Stromal cell of bone marrow (primary cell): ENCODE measurements around the gene FTO.
"Not testable (repeated sequence)": the region's sequence is repeated elsewhere in the genome, so short reads cannot be mapped to it uniquely, and the experiment has no call there.

ENCODE experiments used
- DNase-seq: peaks from one replicate; pipeline ENCODE4 v3.0.0-alpha.2; 2012; ENCODE audit warnings: low read depth

Gene FTO

DNA sequence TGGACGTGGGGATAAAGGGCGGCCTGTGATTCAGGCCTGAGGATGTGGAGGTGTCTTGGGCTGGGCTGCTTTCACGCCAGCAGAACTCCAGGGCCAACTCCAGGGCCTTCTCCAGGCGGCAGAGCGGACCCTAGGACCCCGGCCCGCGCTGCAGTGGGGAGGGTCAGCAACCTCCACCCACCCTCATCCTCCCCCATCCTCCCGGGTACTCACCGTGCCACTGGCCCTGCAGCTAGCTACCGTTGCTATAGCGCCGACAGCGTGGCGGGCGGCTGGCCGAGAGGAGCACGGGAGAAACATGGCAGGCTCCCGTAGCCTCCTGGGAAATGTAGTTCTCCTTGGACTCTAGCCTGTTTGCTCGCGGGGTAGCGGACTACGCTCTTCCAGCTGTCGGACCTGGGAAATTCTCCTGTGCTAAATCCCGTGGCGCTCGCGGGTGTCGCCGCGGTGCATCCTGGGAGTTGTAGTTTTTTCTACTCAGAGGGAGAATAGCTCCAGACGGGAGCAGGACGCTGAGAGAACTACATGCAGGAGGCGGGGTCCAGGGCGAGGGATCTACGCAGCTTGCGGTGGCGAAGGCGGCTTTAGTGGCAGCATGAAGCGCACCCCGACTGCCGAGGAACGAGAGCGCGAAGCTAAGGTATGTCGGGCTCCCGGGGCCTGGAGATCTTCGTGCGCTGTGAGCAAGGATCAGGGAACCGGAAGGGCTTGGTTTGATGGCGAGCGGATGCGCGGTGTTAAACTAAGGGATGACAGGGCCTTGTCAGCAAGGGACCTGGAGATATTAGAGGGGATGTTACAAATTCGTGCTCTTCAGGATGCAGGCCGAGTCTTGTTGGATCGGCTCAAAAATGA lies at the start of gene FTO, which contains the start of gene RPGRIP1L:
Gene FTO, plus strand, starts transcription at position 567 of the 855 bp plus-strand sequence.
Gene RPGRIP1L, minus strand, starts transcription at position 270 of the 855 bp plus-strand sequence. CDS start 3,136 bp downstream, outside the sequence.
- peak; percentile 98 for DNase-seq

DNA sequence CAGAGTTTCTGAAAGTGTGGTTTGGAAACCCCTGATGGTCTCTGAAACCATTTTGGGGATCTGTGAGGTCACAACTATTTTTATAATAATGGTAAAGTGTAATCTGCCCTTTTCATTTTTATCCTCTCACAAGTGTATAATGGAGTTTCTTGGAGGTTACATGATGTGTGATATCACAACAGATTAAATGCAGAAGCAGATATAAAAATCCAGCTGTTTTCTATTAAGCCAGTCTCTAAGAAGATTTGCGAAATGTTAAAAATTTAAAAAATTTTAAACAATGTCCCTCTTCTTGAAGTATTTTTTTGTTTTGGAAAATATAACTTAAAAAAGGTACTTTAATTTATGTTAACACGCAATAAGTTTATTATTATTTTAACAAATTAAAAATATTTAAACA lies 49.0 kb upstream of the FTO start:
- DNase-seq: no peak

DNA sequence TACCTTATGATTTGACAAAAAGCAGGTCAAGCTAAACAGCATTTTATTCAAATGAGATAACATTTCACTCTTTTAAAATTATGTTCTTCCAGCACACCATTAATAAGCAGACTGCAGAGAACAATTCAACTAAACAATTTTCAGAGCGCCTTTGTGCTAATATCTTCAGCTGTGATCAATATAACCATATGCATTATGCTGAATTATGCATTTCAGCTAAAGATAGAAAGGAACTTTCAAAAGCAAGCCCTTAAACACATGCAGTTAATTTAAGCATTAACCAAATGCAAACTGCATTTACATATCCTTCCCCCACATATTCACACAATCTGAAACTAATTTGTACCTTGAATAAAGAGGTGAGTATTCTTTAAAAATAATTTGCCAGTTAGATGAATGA lies 41.9 kb upstream of the FTO start:
- DNase-seq: no peak

DNA sequence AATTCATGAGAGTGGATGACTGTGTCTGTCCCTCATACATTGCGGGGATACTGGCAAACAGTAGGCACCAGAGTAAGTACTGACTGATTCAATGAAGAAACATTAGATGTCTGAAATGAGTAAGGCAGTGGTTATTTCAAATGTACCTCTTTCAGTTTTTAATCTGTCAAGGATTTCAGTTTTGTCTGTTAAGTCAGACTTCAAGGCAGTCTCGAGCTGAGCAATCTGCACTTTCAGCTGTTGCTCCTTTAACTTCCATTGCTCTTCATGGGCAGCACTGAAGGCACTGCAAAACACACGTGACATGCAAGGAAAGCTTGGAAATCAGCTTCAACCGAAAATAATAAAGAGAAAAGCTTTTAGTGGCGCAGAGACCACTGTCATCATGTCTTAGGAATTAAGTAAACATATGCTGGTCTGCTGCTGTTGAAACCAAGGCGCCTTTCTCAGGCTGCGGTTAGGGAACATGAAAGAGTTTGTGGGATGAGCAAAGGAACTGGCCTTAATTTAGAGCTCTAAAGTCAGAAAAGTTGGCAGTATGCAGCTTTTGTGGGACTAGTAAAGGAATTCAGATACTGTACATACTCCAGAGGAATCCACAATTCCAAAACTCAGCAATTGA lies 39.1 kb upstream of the FTO start:
- peak; percentile 93 for DNase-seq

DNA sequence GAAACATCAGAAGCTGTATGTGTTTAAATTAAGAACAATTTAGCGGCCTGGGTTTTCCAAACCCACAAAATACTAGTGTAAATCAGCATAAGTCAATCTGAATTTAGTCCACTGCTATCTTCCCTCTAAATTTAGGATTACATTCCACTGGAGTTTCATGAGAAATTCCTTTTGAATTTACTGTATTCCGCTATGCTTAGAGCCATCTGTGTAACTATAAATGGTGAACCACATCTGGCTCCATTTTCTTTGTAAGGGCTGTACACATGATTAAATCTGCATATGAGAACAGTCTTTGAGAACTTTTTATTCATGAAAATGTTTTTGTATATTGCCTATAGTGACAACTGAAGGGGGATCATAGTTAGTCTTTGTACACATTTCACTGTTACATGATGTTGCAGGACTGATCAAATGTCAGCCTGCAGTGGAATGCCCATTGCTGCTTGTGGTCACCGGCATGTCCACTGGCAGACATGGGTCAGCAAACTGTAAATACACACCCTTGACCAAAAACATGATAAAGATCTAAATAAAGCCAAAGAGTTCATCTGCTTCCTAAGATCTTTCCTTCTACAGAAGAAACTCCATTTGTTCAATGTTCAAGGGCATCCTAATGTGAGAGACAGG lies 37.1 kb upstream of the FTO start:
- DNase-seq: no peak

GRCh38 chr16:53668869-53669268 lies 35.1 kb upstream of the FTO start:
- no peak for DNase-seq

DNA sequence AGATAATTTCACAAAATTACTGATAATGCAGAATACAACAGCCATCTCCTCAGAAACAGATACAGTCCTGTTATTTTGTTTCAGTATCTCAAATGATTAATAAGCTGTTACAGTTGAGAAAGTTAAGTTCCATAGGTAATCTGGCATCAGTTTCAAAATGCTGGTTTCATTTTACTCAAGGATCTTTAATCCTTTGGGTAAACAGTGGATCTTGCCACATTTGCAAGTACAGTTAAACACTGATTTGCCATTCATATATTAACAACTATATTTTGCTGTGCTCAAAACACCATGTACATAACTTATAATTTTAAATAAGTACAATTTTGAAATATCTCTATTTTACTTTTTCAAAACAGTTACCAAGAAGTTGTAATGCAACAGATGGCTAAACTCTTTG lies 31.5 kb upstream of the FTO start:
- no peak for DNase-seq

GRCh38 chr16:53673189-53673588 lies 30.8 kb upstream of the FTO start:
- DNase-seq: no peak

DNA sequence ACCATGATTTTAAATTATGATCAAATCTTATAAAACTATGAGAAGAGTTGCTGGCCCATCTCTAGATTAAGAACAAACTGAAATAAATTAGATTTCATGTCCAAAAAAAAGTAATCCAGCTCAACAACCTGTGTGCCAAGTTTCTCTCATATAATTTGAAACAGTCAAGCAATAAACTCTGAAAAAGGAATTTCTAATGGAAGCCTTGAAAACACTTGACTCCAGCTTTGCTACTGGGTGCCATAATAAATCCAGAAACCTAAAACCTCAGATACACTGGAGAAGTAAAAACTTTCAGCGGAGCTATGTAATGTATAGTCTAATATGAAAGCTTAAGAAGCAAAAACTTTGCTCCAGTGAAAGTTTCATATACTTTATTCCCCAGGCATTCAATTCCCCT lies 25.8 kb upstream of the FTO start:
- no peak for DNase-seq

DNA sequence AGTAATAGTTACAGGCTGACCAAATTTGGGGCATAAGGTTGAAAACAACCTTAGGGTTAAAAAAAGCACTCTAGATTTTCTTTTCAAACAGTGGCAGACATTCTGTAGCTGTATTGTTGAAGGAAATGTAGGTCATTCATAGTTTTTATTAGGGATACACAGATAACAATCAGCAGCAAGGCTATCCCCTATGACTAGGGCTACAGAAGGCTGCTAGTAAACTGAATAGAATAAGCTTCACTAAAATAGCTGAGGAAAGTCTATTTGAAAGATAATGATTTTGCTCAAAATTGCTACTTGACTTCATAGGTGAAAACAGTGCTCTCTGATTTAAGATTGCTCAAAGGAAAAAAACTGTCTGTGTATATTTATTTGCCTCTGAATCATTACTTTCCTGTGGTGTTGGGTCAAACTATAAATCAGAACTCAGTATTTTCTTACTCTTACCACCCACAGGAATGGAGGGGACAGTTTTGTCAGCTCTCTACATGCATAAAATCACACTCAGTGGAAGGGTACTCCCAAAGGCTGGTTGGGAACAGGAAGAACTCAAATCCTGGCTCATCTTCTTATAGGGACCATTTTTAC lies 25.1 kb upstream of the FTO start:
- DNase-seq: no peak

DNA sequence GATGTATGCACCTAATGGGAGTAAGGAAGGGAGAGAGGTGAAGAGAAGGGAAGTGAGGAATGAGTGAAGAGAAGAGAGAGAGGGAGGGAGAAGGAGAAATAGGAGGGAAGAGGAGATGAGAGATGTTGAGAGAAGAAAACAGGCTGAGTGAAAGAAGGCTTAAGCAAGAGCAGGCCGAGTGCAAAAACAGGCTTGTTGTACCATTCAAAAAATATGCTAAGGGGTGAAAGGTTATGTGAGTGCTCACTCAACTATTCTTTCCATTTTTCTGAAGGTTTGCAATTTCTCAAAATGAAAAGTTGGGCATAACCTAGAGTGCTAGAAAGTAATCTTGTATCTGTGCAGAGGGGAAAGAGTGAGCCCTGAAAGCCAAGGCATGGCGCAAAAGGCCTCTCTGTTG lies 23.2 kb upstream of the FTO start:
- no peak for DNase-seq

GRCh38 chr16:53681354-53681753 lies 22.6 kb upstream of the FTO start:
- no peak for DNase-seq

DNA sequence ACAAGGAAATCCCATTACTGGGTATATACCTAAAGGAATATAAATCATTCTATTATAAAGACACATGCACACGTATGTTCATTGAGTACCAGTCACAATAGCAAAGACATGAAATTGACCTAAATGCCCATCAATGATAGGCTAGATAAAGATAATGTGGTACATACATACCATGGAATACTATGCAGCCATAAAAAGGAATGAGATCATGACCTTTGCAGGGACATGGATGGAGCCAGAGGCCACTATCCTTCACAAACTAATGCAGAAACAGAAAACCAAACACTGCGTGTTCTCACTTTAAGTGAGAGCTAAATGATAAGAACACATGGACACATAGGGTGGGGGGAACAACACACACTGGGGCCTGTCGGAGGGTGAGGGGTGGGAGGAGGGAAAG lies 18.6 kb upstream of the FTO start:
- not testable (repeated sequence) for DNase-seq

GRCh38 chr16:53686710-53687109 lies 17.2 kb upstream of the FTO start:
- no peak for DNase-seq

GRCh38 chr16:53689636-53690035 lies 14.3 kb upstream of the FTO start:
- DNase-seq: no peak

DNA sequence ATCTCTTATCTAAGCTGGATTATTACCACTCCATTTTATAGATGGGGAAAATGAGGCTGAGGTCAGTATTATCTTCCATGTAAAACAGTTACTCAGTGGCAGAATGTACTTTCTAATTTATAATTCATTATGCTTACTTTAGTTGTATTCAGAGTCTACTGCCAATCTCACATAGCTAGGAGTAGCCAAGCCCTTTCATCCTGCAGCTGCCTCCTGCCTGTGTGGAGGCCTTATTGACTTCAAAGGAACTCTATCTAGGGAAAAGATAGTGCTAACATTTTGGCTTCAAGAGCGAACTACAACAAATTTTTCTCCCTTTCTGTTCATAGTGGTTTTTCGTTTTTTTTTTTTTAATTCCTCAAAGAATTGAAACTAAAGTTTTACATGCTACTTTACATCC lies 13.2 kb upstream of the FTO start:
- no peak for DNase-seq

DNA sequence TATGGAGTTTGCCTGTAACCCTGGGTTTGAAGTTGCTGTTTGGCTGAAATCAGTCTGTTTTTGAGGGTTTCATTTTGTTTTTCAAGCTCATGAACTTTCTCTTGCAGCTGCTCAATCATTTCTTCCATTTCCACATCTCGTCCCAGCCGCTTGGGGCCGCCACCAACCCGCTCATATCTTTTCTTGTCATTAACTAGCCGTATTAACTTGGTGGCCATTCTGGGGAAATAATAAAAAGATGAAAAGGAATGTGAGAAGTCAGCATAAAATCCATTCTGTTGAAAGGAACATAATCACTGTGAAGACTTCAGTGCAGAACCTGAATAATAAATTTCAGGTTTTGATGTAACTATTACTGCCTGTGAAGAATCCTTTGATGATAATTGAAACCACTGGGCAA lies 11.8 kb upstream of the FTO start:
- no peak for DNase-seq

GRCh38 chr16:53693320-53693719 lies 10.6 kb upstream of the FTO start:
- no peak for DNase-seq

- DNase-seq: peak; percentile 85
These were observed 8.9 kb upstream of the FTO start for GRCh38 chr16:53695070-53695469.

GRCh38 chr16:53698271-53698670 lies 5.7 kb upstream of the FTO start:
- not testable (repeated sequence) for DNase-seq

DNA sequence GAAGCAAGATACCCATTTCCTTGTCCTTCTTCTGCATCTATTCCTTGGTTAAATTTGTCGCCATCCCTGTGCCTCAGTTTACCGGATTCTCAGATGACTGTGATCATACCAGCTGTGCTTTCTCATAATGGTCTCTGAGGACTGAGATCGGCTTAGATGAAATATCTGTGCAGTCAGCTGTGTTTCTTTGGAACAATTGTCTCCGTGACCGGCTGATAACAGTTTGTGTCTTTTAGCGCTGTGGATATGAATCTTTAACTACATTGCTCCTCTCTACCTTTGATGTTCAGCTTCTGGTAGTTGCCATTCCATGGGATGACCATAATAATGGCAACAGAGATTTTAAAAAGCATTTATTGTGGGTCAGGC lies 473 bp downstream of the FTO start:
- DNase-seq: no peak

DNA sequence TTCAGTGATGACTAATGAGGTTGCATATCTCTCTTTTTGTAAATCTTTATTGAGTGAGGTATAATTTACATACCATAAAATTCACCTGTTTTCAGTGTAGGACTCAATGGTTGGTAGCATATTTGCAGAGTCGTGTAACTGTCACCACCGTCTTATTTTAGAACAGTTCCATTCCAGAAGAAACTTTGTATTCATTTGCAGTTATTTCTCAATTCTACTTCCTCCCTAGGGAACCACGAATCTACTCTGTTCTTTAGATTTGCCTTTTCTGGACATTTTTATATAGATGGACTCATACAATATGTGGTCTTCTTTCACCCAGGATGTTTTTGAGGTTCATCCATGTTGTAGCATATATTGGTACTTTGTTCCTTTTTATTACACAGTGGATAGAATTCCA lies 3.7 kb downstream of the FTO start:
- DNase-seq: no peak

DNA sequence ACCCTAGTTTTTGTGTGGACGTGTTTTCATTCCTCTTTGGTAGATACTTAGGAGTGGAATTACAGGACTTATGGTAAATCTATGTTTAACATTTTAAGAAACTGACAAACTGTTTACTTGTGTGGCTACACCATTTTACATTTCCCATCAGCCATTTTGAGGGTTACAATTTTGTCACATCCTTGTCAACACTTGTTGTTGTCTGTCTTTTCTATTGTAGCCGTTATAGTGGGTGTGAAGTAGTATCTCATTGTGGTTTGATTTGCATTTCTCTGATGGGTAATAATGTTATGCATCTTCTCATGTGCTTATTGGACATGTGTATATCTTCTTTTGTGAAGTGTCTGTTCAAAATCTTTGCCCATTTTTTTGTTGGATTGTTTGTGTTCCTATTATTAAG lies 4.5 kb downstream of the FTO start:
- DNase-seq: no peak
